Astrocyte (in vitro differentiated cells and primary cell): ENCODE results near the gene CCDC30.

Experiments
- CTCF ChIP-seq: IDR thresholded peaks from 2 replicates; pipeline ENCODE4 v1.5.1; 2011; ENCODE audit warnings: low read depth, mild to moderate bottlenecking, inconsistent platforms, low read length, moderate library complexity; ENCODE audit not compliant: insufficient read depth
- EZH2 ChIP-seq: IDR thresholded peaks from 2 replicates; pipeline ENCODE4 v1.6.1; 2012; ENCODE audit warnings: mild to moderate bottlenecking, low read length, inconsistent platforms; ENCODE audit not compliant: insufficient read depth

- no peak for TF ChIP-seq CTCF
- no peak for TF ChIP-seq EZH2
Measured at GRCh38 chr1:42658877-42659337, 195.8 kb downstream of the CCDC30 start.
